HG03442 (cell line): ENCODE measurements around the gene DOK1.

Source experiments
- ATAC-seq: cut with Tn5 transposase; IDR thresholded peaks from one replicate; pipeline ENCODE4 v1.9.1; 2021; ENCODE audit warnings: mild to moderate bottlenecking, moderate library complexity; ENCODE audit not compliant: unreplicated experiment

Gene DOK1

DNA sequence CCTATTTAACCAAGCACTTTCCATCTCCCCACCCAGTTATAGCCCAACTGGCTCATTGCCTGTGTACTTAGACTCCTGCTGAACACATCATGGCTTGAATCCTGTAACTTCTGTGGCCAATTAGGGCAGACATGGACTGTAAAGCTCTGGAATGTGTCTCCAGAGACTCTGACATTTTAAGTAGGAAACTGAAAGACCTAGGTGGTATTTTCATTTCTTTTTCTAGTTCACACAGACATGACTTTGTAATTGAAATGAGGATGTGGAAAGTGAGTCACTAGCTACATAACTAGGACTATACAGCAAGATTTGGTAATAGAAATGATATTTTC lies 12.2 kb downstream of the DOK1 start:
- no peak for ATAC-seq

DNA sequence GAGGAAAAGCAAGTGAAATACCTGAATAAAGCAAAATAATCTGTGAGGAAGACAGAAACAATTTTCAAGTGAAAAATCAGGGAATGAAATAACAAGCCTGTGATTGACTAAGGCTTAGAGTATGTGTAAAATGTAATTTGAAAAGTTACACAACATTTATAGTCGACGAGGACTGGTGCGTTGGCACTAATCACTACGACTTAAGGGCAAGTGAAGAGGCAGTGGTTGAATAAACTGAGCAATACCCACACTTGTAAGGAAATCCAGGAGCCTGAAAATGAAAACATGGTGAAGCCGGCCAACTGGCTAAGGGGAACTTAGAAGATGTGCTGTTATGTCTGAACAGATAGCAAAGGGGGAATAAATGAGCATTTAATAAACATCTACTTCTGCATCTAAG lies 13.4 kb downstream of the DOK1 start:
- no peak for ATAC-seq

- ATAC-seq, result no peak
These were observed 15.2 kb downstream of the DOK1 start for GRCh38 chr2:74569686-74570085.

GRCh38 chr2:74571058-74571457 lies 16.5 kb downstream of the DOK1 start:
- peak; percentile 70 for ATAC-seq

GRCh38 chr2:74572178-74572925 lies 17.8 kb downstream of the DOK1 start:
- ATAC-seq, result no peak

DNA sequence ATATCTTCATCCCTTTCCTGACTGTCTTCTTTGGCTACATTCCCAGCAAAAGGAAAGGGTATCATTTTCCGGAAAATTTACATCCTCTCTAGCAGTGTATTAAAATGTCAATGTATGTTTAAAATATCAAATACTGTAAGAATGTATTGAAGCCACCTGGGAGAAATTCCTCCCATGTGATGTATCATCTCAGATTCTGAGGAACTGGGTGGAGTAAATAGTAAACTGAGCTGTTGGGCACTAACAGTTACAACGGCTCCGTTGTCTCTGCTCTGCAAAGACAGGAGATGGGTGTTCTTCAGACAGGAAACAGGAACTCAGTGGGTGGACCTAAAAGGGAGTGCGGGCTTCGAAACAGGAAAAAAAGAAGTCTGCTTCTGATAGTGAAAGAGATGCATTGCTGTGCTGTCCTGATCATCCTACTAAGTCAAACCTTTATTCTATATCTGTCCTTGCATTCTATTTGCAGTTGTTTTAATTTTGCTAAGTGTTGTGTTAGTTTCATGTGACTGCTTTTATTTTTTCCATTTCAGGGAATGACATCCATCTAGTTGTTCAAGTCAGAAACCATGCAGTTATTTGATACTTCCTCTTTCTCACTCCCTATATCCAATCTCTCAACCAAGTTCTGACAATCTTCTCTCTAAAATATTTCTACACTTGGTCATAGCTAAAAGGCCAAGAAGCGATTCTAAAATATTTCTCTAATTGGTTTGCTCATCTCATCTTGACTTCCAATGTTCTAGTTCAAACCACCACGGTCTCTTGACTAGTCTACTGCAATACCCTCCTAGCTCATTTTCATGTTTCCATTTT lies 19.4 kb downstream of the DOK1 start:
- peak; percentile 33 for ATAC-seq

- ATAC-seq, result no peak
These were observed 20.8 kb downstream of the DOK1 start for GRCh38 chr2:74575320-74575719.

DNA sequence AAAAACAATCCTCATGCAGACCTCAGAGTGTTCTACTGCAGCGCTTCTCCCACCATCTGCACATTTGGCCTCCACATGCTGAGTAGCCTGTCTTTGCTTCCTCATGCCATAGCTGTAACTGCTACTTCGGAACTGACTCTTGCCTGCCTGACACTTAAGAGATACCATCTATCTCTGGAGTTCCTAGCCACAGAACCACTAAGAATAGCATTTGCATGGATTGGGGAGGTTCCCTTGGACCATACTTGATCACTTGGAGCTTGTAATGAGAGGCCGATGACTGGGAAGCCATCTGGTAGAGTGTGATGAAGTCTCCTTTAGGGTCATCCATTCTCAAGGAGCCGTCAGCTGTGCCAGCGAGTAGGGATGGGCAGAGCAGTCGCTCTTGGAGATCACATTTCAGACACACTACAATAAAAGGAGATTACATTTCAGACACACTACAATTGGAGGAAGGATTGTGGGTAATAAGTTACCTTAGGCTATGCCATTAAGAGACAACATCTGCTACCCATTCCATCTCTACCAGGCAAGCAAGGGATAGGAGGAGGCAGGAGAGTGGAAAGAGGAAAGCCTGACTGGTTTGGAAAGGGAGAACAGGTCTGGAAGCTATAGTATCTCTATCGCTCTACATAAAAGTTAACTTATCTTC lies 21.8 kb downstream of the DOK1 start:
- no peak for ATAC-seq

- no peak for ATAC-seq
These were observed 22.3 kb downstream of the DOK1 start for GRCh38 chr2:74576863-74577229.

DNA sequence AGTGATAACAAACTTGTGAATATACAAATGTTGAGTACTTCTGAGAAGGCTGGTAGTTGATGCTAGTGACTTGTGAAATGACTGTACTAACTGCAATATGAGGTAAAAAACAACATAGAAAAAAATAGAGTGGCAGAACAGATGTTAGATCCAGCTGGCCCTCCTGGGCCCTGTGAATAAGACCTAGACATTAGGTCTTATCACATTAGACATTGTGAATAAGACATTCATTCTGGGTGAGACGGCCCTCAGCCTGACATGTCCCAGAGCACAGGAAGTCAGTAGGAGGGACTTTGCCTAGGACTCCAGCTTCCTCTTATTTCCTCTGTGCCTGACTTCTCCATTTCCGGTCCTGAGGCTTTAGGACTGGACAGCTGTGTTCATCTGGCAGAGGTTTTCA lies 22.9 kb downstream of the DOK1 start:
- peak; percentile 41 for ATAC-seq

DNA sequence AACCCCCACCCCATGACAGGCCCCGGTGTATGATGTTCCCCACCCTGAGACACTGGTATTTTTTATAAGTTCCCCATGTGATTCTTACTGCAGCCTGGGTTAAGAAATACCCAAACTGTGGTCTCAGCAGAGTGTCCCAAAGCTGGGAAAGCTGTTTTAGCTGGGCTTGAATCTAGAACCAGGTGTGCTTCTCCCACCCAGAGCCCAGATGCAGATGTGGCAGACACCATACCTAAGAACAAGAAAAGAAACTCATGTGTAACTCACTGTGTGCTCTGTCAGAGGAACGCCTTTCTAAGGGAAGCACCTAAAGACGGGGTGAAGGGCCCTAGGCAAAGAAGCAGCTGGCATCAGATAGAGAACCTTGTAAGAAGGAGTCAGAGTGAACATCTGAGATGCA lies 23.9 kb downstream of the DOK1 start:
- ATAC-seq, result peak; percentile 52

DNA sequence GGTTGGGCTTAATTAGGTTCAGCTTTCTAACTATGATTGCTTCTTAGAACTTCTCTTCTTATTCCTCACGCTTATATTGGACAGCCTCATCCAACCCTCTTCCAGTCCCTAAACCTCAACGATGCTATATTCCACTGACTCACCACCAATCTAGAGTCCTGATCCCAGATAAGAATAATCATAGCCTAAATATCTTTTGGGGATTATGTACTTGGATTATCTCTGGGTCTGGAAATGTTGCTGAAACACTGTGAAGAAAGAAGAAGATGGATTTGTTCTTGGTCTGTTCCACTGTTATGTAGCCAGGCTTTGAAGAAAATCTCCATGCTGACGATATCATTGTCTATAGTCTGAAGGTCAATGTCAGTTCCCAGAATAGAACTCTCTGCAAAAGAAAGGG lies 26.9 kb downstream of the DOK1 start:
- ATAC-seq, result no peak

DNA sequence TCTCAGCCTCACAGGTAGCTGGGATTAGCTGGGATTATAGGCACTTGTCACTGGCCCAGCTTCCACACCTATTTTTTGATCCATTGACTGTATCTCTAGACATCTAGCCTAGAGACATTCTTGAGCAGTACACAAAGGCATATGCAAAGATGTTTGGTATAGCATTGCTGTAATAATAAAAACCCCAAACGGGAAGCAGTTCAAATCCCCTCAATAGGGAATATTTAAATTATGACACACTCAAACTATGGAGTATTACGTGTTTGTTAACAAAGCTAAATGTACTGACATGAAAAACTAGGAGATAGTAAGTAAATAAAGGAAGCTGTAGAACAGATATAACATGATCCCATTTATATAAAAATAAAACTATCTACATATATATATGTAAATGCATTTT lies 27.7 kb downstream of the DOK1 start:
- no peak for ATAC-seq

GRCh38 chr2:74583504-74583903 lies 29.0 kb downstream of the DOK1 start:
- ATAC-seq, result no peak

DNA sequence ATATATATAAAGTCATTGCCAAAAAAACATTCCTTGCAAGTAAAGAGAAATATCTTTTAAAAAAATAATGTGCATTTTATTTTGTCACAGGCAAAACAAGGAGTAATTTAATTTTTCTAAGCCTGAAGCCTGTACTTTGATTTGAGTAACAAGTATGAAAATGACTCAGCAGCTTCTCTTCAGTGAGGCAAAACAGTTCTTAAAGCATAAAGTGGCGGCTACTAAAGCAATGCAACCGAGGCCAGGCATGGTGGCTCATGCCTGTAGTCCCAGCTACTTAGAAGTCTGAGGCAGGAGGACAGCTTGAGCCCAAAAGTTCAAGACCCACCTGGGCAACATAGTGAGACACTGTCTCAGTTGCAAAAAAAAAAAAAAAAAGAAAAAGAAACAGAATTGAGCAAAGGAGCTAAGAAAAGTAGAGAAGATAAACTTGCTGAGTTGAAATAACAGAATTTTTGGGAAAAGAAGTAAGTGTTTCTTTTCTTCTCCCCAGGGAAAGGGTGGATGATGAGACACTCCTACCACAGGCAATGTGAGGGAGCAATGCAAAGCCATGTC lies 29.6 kb downstream of the DOK1 start:
- ATAC-seq, result peak; percentile 69

GRCh38 chr2:74585406-74586185 lies 31.1 kb downstream of the DOK1 start:
- ATAC-seq, result no peak

- peak; percentile 62 for ATAC-seq
These were observed 33.3 kb downstream of the DOK1 start for GRCh38 chr2:74587664-74588277.

- ATAC-seq, result no peak
These were observed 34.1 kb downstream of the DOK1 start for GRCh38 chr2:74588664-74589063.

- no peak for ATAC-seq
These were observed 39.6 kb downstream of the DOK1 start for GRCh38 chr2:74593826-74594772.
